H1 (cell line): ENCODE data around the gene RNASEH2A. TPM values are rescaled to one million over a fixed set of nuclear protein-coding genes. Genes with fewer than 3 reads are reported as not detected.
A peak's percentile ranks its signal among the peaks of the same experiment; 100 is the strongest.

ENCODE experiments used
- BRCA1 ChIP-seq: IDR thresholded peaks from 2 replicates; pipeline ENCODE4 v1.6.1; 2012; ENCODE audit warnings: low read depth, low read length, improper control_type of control experiment
- CHD7 ChIP-seq: fragments of 300-600 bp; sonication (generic); IDR thresholded peaks from 2 replicates; pipeline ENCODE4 v1.7.1; 2012; ENCODE audit warnings: low read length, moderate library complexity, mild to moderate bottlenecking, inconsistent platforms; ENCODE audit not compliant: insufficient replicate concordance
- PHF8 ChIP-seq: fragments of 200-600 bp; sonication (generic); conservative IDR thresholded peaks from 2 replicates; pipeline ENCODE4 v1.7.1; 2012; ENCODE audit warnings: low read depth, mild to moderate bottlenecking, inconsistent platforms, low read length, moderate library complexity
- SP2 ChIP-seq: IDR thresholded peaks from 2 replicates; pipeline ENCODE4 v1.6.1; 2012; ENCODE audit warnings: mild to moderate bottlenecking, low read length, inconsistent platforms
- polyA plus RNA-seq, 7 experiments: library from polyadenylated mRNA; depleted of rRNA in 3 of 7; stranded (reverse) in 5 of 7; unstranded in 2 of 7; fragments of >200 nt in 5 of 7; fragments of 200-250 nt in 2 of 7; gene quantifications; 1 replicate in 5 of 7; 2 replicates in 1 of 7; 4 replicates in 1 of 7; pipeline versions ENCODE4 v1.2.1 to v1.2.3, GENCODE V29; 2011 to 2013; ENCODE audit warnings: missing spikeins in 2 of 7, mixed read lengths in 2 of 7
- total RNA-seq: library from RNA; stranded (reverse); fragmentation: NEBNext Ultra II Directional; extraction: Animal tissue kit (Norgen Biotek cat#: 25700); gene quantifications from 2 replicates; pipeline ENCODE4 v1.2.1, GENCODE V29; 2021

Gene RNASEH2A
- total and polyA plus RNA-seq, 2 of the 8 experiments (the other 6 are each of a cell fraction or from before 2014, with no cell fraction given): 67.5 to 120 TPM

GRCh38 chr19:12778017-12778904, 28.1 kb upstream of the RNASEH2A start (continued):
- TF ChIP-seq BRCA1 (no peak), SP2 (no peak), CHD7 (no peak), PHF8 (0 out of 2 replicates have a peak, but pooled peaks have one; percentile 26)
